Caki2 (cell line): ENCODE results near the gene ODAD4. TPM values are rescaled to one million over a fixed set of nuclear protein-coding genes. Genes with fewer than 3 reads are reported as not detected.
A peak's percentile ranks its signal among the peaks of the same experiment; 100 is the strongest.

Experiments used
- DNase-seq: peaks from one replicate; pipeline ENCODE4 v3.0.0-alpha.2; 2015; ENCODE audit warnings: low read depth
- in situ Hi-C: cut with HindIII; loops from 2 replicates; pipeline ENCODE4 v1.10.0; 2016; ENCODE audit warnings: low sequenced_read_pairs, low pct_unique_long_range_greater_than_20kb, mixed read lengths
- total RNA-seq: library from RNA; depleted of rRNA; stranded (reverse); fragments of >200 nt; shearing (Covaris generic); gene quantifications from 2 replicates; pipeline ENCODE4 v1.2.3, GENCODE V29; 2014; ENCODE audit warnings: low replicate concordance; rRNA removed

Gene ODAD4
- total RNA-seq, result 0.78 and 2.6 TPM in 2 replicates

GRCh38 chr17:41930009-41930832 lies at the start of gene ODAD4:
ODAD4 (plus strand) TSS chr17:41930617; CDS start chr17:41930724, 107 bp downstream.
- peak; percentile 97 for DNase-seq
- in situ Hi-C loops, result no loop called here

- in situ Hi-C loops, result no loop called here
- no peak for DNase-seq
These were observed 47.7 kb upstream of the ODAD4 start for GRCh38 chr17:41882756-41883155.

- DNase-seq, result peak; percentile 41
- in situ Hi-C loops, result no loop called here
These were observed 44.7 kb upstream of the ODAD4 start for GRCh38 chr17:41885733-41886132.

DNA sequence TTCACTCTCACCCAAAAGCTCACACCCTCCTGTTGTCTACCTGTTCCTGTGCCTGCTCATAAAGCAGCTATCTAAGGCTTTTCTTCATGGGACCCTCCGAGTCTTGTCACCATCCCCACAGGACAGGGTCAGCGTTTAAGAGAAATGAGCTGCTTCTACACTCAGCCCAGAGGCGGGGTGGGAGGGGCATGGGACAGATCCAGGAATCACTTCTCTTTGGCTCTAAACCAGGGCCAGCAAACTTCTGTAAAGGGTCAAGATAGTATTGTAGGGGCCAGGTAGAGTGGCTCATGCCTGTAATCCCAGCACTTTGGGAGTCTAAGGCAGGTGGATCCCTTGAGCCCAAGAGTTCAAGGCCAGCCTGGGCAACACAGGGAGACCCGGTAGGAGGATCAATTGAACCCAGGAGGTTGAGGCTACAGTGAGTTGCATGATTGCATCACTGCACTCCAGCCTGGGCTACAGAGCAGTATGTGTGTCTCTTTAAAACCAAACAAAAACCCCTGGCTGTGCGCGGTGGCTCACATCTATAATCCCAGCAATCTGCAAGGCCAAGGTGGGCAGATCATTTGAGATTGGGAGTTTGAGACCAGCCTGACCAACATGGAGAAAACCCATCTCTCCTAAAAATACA lies 42.0 kb upstream of the ODAD4 start:
- in situ Hi-C loops, result no loop called here

GRCh38 chr17:41891135-41892020 lies 39.0 kb upstream of the ODAD4 start:
- DNase-seq, result peak; percentile 63
- in situ Hi-C loops, result no loop called here

More for the DNA sequence above, 42.0 kb upstream of the ODAD4 start:
- no peak for DNase-seq

- in situ Hi-C loops, result no loop called here
- DNase-seq, result no peak
These were observed 38.4 kb upstream of the ODAD4 start for GRCh38 chr17:41892021-41892376.

GRCh38 chr17:41893384-41893783 lies 37.0 kb upstream of the ODAD4 start:
- no peak for DNase-seq
- in situ Hi-C loops, result no loop called here

GRCh38 chr17:41894791-41895331 lies 35.6 kb upstream of the ODAD4 start:
- in situ Hi-C loops, result no loop called here

GRCh38 chr17:41895617-41896016 lies 34.8 kb upstream of the ODAD4 start:
- no peak for DNase-seq
- in situ Hi-C loops, result no loop called here

More at GRCh38 chr17:41894791-41895331, 35.6 kb upstream of the ODAD4 start:
- DNase-seq, result peak; percentile 85

GRCh38 chr17:41896726-41897125 lies 33.7 kb upstream of the ODAD4 start:
- in situ Hi-C loops, result no loop called here
- DNase-seq, result no peak

- in situ Hi-C loops, result no loop called here
These were observed 28.8 kb upstream of the ODAD4 start for GRCh38 chr17:41901646-41902045.

DNA sequence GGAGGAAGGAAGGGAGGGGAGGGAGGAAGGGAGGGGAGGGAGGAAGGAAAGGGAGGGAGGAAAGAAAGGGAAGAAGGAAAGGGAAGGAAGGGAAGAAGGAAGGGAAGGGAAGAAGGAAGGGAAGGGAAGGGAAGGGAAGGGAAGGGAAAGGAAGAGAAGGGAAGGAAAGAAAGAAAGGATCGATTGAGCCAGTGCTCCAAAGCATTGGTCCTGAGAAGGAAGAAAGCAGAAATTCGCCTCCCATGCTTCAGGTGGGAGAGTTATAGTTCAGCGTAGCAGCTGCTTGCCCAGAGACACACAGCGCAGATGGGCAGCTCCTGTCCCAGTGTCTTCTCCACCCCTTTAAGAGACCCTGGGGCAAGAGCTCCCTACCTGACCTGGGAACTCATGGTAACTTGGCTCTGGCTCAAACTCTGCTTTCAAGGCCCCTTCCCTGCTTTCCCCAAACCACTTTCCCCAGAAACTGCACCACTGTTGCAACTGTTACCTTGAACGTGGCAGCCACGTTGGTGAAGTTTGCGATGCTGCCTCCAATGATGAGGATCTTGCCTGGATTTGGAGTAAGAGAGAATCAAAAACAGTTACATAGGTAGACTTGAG lies 26.1 kb upstream of the ODAD4 start:
- DNase-seq, result no peak
- in situ Hi-C loops, result no loop called here

More at GRCh38 chr17:41901646-41902045, 28.8 kb upstream of the ODAD4 start:
- DNase-seq, result peak; percentile 19

GRCh38 chr17:41905172-41905571 lies 25.2 kb upstream of the ODAD4 start:
- in situ Hi-C loops, result no loop called here
- no peak for DNase-seq

DNA sequence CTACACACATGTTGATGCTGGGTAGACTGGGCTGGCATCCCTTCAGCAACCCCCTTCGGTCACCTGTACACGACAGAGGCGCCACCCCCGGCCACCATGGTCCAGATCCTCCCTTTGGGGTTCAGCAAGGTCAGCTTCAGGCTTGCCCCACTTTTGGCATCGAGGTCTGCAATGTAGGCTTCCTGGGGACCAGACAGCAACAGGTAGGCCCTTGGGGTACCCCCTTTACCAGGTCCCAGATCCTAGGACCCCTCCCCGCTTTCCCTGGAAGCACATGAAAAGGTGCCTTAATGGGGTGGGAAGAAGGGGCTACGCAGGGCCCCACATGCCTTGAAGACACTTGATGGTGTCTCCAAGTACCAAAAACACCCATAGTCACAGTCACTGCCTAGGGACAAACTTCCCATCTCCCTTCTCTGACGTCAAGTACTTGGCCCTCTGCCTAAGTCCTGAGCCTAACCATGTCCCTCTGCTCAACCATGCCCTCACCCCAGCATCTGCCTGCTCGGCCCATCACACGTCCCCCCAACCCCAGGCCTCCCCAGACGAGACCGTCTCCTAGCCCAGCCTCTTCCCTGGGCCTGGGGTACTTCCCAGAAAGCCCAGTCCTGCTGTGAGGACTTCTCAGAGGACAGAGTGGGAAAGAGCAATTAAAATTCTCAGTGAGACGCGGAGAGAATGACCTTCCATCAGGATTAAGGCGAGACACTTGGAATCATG lies 23.8 kb upstream of the ODAD4 start:
- DNase-seq, result no peak
- in situ Hi-C loops, result no loop called here

GRCh38 chr17:41907185-41907556 lies 23.2 kb upstream of the ODAD4 start:
- in situ Hi-C loops, result no loop called here
- DNase-seq, result no peak

DNA sequence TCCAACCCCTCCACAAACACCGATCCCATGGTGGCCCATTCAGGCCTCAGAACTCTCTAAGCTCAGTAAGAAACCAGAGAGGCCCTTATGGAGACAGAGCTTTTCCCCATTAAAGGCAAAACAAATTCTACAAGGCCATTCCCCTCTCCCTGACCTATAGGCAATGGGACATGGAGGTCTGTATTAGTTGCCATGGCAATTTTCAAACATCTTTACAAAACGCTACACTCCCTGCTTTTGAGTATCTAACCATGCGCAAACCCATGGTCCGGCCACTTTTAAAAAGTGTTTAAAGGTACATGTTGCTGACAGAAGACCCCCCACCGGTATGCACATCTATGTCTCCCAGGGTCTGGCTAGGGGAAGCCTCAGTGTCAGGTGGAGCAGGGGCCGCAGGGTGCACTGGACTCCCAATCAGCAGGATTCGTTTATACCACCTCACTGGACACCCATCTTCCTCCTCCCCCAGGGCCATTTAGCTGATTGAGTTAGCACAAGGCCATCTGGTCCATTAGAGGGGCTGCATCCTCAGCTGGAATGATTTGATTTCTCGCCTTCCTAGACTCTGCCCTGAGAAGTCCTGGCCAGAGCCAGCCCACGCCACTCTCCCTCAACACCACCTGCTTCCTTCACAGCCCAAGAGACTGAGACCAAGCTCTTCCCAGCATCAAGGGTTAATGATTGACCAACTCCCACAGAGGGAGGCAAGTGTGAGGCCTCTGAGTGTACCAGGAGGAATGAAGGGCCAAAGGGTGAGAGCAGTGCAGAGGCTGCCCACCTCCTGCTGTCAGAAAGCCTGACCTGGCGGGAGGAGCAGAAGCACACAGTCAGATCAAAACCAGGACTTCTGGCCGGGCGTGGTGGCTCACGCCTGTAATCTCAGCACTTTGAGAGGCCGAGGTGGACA lies 22.5 kb upstream of the ODAD4 start:
- DNase-seq, result peak; percentile 96
- in situ Hi-C loops, result no loop called here

GRCh38 chr17:41909088-41909487 lies 21.3 kb upstream of the ODAD4 start:
- in situ Hi-C loops, result no loop called here
- peak; percentile 47 for DNase-seq
